ENCODE data around the gene APOL4.

- TF ChIP-seq CTCF (IDR thresholded peaks at IDR 0.05) (no peak), ZFX (IDR thresholded peaks at IDR 0.05; ENCODE audit: borderline replicate concordance) (no peak)
These were observed 52.2 kb downstream of the APOL4 start for GRCh38 chr22:36149441-36149840.

All from 22Rv1 (cell line).